UCSD-AML1 (cell line): ENCODE results near the gene ZNF318.
"Not testable (repeated sequence)": the region's sequence is repeated elsewhere in the genome, so short reads cannot be mapped to it uniquely, and the experiment has no call there.

ENCODE experiments used
- DNase-seq: peaks from one replicate; lab custom pipeline; 2025; ENCODE audit not compliant: unreplicated experiment; lab: John Stamatoyannopoulos, UW

The ZNF318 gene, protein sequence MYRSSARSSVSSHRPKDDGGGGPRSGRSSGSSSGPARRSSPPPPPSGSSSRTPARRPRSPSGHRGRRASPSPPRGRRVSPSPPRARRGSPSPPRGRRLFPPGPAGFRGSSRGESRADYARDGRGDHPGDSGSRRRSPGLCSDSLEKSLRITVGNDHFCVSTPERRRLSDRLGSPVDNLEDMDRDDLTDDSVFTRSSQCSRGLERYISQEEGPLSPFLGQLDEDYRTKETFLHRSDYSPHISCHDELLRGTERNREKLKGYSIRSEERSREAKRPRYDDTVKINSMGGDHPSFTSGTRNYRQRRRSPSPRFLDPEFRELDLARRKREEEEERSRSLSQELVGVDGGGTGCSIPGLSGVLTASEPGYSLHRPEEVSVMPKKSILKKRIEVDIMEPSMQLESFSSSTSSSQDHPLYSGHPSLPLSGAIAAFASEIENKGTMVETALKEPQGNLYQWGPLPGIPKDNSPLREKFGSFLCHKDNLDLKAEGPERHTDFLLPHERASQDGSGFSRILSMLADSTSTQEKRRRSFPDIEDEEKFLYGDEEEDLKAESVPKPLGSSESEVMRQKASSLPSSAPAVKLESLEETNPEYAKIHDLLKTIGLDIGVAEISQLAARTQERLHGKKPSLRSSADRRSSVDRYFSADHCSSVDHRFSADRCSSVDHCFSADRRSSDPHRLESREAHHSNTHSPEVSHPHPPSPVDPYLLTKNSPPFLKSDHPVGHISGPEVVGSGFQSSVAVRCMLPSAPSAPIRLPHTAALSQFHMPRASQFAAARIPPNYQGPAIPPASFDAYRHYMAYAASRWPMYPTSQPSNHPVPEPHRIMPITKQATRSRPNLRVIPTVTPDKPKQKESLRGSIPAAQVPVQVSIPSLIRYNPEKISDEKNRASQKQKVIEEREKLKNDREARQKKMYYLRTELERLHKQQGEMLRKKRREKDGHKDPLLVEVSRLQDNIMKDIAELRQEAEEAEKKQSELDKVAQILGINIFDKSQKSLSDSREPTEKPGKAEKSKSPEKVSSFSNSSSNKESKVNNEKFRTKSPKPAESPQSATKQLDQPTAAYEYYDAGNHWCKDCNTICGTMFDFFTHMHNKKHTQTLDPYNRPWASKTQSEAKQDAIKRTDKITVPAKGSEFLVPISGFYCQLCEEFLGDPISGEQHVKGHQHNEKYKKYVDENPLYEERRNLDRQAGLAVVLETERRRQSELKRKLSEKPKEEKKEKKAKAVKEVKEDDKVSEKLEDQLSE (N-terminal part only)

DNA sequence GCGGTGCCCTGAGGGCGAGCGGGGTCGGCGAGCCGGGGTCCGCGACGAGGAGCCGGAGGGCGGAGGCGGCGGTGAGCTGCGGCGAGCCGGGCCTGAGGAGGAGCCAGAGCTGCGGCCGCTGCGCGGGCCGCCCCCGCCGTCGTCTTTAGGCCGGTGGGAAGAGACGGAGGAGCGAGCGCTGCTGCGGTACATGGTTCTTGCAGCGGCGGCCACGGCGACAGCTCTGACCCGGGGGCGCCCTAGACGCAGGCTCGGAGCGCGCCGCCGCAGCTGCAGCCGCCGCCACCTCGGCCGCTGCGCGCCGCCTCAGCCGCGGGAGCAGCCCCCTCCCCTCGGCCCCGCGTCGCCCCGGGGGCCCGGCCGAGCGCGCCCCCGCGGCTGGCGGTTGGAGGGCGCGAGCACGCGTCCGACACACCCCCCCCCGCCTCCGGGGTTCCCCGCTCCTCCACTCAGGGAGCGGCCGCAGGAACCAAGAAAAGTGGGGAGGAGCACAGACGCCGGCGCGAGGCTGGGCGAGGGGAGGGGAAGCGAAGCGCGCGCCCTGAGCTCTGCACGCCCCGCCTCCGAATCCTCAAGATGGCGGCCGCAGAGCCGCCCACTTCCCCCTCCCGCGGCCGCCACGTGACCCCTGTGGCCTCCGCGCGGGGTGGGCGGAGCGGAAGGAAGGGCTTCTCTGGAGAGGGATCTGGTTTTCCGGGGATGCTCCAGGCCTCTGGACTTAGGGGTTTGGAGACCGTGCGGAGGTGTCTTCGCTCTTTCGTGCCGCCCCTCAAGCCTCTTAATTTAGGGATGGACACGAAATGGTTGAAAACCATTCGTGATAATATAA lies at the start of gene ZNF318:
TSS of gene ZNF318 (minus strand) at position 474 of the 829 bp plus-strand sequence. CDS start at position 192, 282 bp downstream.
- DNase-seq = peak; percentile 98

DNA sequence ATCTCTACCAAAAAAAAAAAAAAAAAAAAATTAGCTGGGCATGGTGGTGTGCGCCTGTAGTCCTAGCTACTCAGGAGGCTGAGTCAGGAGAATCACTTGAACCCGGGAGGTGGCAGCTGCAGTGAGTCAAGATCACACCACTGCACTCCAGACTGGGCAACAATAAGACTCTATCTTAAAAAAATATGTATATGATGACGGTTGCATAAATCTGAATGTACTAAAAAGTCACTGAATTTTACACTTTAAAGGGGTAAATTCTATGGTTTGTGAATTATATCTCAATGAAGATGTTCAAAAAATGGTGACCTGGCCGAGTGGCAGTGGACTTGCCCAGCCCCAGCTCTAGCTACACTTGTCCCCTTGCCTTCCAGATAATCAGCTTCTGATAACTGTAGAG lies 47.5 kb upstream of the ZNF318 start:
- no peak for DNase-seq

DNA sequence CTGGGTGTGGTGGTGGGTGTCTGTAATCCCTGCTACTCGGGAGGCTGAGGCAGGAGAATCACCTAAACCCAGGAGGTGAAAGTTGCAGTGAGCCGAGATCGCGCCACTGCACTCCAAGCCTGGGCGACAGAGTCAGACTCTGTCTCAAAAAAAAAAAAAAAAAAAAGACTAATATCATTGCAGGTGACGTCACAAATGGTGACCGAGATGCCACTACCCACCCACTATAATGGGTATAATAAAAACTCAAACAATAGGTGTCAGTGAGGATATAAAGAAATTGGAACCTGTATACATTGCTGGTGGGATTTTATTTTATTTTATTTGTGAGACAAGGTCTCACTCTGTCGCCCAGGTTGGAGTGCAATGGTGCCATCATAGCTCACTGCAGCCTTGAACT lies 45.8 kb upstream of the ZNF318 start:
- DNase-seq = not testable (repeated sequence)

DNA sequence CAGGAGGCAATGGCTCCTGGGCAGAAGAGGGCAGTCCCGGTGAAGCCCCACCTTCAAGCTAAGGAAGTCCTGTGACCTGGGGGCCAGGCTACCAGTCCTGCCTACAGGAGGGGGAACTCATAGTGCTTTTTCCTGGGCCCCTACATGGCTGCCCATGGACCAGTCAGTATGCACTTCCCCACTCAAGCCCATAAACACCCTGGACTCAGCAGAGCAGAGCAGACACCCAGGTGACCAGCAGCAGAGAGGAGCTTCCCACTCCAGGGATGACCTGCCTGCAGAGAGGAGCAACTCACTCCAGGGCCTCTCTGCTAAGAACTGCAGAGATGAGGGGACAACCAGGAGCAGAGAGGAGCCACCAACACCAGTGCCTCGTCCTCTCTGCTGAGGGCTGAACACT lies 43.6 kb upstream of the ZNF318 start:
- no peak for DNase-seq

DNA sequence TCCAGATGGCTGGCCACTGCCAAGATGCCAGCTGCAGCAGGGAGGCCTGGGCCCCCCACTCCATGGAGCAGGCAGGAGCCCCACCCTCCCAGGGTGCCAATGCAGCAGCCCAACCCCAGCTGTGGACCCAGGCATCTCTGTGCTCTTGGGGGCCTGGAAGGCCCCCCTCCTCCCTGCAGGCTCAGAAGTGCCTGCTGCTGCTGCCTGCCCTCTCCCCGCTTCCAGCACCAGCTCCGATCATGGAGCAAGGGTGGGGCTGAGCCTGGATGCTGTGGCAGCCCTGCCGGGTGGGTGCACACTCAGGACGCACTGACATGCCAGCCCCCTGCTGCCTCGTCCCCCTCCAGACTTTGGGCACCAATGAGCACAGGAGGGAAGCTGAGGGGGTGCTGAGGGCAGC lies 43.1 kb upstream of the ZNF318 start:
- no peak for DNase-seq

DNA sequence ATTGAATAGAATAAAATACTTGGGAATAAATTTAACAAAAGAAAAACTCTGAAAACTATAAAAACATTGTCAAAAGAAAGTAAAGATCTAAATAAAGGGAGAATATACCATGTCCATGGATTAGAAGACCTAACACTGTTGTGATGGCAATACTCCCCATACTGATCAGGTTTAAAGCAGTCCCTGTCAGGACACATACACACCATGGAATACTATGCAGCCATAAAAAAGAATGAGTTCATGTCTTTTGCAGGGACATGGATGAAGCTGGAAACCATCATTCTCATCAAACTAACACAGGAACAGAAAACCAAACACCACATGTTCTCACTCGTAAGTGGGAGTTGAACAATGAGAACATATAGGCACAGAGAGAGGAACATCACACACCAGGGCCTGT lies 41.3 kb upstream of the ZNF318 start:
- DNase-seq = not testable (repeated sequence)

DNA sequence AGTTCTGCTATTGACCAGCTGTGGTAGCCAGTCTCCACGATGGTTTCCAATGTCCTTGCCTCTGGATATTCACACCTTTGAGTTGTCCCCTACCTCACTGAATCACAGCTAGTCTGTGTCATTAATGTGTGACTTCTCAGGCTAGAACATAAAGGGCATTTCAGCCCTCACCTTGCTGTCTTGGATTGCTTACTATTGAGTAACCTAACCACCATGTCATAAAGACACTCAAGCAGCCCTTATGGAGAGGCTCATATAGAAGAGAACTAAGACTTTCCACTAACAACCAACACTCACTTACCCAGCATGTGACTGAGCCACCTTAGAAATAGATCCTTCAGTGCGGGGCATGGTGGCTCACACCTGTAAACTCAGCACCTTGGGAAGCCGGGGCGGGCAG lies 38.8 kb upstream of the ZNF318 start:
- no peak for DNase-seq

DNA sequence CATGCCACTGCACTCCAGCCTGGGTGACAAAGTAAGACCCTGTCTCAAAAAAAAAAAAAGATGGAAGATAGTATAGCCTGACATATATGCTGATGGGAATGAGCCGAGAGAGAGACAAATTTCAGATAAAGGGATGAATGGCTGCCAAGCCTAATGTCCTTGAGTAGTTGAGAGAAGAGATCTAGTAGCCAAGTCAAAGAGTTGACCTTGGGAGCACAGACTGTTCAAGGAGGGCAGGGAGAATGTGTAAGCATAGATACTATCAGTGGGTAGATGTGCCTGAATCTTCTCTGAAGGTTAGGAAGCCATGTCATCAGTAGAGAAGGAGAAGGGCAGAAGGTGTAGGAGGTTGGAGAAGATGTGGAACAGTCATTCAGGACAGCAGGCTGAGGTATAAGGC lies 37.8 kb upstream of the ZNF318 start:
- no peak for DNase-seq

DNA sequence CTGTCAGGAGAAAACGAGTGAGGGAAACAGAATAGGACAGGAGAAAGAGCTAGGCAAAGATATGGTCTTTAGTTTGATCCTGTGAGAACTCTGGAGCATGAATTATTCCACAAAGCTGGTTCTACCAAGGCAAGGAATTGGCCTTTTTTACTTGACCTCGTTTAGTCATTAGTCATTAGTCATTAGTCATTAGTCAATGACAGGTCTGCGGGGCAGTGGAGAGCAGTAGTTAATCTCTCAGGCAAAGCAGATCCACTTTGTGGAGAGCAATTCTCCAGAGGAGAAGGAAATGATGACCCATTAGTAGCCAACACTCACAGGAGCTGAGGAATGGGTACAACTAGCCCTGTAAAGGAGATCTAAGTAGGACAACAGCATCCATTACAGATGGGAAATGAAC lies 35.9 kb upstream of the ZNF318 start:
- no peak for DNase-seq

DNA sequence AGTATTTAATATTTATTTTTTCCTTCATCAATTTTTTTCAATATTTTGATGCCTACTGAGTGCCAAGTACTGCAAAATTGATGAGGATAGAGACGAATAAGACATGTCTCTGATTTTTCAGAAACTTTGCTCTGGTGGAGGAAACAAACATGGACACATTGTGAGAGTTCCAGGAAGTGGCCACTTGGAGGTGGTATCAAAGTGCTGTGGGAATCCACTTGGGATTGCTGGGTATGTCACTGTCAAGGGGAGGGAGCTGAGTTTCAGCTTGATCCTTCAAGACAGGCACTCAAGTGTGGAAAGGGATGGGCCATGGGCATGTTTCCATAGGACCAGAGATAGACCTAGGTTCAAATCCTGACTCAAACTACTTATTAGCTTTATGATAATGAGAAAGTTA lies 33.4 kb upstream of the ZNF318 start:
- no peak for DNase-seq

DNA sequence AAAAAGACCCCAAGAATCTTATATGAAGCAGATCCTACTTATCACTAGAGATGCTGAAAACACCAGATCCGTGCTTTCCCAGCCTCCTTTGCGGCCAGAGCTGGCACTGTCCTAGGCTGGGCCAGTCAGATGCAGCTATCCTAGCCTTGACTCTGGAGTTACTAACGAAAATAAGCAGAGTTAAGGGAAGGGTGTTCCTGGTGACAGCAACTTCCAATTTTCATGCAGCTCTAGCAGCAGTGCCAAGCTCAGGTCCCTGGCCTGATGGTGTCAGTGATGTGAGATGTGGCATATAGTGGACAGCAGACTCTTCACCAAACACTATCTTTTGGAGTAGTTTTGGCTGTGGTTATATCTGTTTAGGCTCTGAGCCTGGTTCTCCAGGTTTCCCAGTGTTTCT lies 32.3 kb upstream of the ZNF318 start:
- no peak for DNase-seq

DNA sequence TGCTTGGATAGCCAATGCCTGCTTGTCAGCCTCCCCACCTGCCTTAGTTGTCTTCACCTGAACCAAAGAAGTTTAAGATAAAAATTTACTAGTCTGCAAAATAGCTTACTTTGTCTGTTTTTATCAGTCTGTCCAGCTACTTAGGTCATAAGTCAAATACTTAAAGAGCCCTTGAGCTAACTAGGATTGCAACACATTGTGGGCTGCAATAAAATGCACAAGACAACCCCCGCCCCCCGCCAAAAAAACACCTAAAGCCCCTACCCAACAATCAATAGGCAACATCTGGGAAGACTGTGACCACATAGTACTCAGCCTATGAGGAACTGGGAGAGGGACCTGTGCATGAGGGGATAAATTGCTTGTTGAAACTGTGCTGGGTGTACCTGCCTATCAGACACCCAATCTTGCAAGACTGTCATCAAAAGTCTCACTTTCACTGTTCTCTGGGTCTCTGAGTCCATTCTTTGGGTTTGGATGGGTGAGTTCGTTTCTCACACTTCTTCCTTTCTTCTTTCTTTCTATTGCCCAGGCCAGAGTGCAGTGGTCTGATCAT lies 30.6 kb upstream of the ZNF318 start:
- DNase-seq = no peak

DNA sequence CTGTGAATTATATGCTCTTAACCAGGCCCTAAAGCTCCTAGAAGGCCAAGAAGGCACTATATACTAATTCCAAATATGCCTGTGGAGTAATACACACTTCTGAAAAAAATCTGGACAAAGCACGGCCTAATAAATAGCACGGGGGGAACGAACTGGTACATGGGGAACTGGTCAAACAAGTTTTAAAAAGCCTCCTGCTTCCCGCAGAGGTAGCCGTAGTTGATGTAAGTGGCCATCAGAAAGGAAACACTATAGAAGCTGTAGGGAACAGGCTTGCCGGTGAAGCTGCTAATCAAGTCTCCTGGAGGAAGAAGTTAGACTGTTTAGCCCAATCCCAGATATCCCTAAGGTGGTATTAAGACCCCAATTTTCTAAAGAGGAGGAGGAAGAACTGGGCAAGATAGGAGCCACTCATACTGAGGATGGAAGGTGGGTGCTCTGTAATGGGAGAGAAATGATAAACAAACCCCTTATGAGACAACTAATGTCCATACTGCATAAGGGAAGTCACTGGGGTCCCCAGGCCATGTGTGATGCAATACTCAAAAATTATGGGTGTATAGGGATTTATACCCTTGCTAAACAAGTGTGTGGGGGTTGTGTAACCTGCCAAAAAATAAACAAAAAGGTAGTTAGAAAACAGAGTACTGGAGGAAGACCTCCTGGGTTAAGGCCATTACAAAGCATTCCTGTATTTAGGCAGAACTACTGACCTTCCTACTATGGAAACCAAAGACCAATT lies 27.1 kb upstream of the ZNF318 start:
- DNase-seq = no peak

DNA sequence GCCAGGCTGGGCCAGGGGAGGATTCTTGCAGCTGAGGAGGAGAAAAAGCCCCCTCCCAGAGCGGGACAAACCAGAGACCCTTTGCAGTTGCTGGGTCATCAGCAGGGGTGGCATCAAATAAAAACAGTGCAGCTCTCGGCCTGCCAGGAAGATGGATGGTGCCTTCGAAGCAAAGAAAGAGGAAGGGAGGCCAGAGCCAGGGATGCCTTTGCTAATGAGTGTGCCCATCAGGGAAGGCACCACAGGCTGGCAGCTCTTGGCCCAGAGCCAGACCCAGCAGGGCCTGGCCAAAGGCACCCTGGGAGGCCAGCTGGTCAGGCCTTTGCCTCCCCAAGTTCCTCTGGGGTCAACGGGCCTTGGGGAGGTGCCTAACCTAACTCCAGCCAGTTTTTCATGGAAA lies 26.3 kb upstream of the ZNF318 start:
- no peak for DNase-seq

DNA sequence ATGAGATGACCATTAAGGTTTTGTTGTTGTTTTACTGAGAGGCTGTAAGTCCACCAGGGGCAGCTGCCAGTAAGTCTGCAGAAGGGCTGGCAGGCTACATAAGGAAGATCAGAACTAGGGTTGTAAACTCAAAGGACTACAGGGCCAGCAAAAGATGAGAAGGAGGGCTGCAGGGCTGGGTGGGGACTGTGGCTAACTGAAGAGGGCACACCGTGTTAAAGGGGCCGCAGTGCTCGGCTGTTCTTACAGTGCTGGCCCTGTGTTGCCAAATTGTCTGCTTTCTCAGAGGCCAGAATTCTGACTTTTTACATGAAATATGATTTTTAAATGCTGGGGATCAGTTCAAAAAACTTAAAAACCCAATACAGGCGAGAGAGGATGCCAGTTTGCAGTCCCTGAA lies 25.5 kb upstream of the ZNF318 start:
- no peak for DNase-seq

DNA sequence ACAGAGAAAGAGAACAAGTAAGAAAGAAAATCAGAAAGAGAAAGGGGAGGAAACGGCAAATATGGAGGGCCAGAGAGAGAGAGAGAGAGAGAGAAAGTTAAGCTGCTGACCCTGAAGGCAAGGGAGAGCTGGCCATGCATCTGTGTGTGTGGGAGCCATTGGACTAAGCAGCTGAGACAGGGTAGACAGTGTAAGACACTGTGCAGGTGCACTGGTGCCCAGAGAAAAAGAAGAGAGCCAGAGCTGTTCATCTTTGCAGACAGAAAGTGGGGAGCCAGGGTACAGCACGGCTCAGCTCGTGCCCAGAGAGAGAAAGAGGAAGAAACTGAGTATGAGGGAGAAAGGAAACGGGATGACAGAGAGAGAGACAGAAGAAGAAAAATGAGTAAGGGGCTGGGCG lies 24.2 kb upstream of the ZNF318 start:
- DNase-seq = no peak

DNA sequence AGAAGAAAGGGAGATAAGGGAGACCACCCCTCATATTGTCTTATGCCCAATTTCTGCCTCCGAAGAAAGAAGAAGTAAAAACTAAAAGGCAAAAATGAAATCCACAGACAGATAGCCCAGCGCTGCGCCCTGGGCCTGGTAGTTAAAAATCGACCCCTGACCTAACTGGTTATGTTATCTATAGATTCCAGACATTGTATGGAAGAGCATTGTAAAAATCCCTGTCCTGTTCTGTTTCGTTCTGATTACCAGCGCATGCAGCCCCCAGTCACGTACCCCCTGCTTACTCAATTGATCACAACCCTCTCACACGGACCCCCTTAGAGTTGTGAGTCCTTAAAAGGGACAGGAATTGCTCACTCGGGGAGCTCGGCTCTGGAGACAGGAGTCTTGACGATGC lies 23.7 kb upstream of the ZNF318 start:
- not testable (repeated sequence) for DNase-seq

DNA sequence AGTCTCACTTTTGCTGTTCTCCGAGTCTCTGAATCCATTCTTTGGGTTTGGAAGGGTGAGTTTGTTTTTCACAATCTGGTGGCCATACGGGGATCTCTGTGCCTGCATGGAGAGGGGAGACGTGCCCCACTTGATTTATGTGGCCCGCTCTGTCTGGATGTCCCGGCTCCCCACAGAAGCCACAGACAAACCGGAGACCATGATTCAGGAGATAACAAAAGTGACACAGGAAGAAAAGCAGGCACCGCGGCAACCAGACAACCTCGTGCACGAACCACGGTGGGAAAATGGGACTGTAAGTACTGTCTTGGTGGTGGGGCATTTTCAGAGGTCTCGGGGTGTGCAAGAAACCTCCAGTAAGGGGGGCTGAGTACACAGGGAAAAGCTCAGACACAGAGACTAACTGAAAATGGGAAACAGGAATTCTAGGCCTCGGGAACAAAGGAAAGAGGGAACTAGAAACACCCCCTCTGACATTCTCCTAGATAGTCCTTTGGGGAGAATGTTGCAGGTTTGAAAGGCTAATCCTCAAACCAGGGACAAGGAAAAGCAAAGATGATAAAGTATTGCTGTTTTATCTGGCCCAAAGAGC lies 22.1 kb upstream of the ZNF318 start:
- no peak for DNase-seq

DNA sequence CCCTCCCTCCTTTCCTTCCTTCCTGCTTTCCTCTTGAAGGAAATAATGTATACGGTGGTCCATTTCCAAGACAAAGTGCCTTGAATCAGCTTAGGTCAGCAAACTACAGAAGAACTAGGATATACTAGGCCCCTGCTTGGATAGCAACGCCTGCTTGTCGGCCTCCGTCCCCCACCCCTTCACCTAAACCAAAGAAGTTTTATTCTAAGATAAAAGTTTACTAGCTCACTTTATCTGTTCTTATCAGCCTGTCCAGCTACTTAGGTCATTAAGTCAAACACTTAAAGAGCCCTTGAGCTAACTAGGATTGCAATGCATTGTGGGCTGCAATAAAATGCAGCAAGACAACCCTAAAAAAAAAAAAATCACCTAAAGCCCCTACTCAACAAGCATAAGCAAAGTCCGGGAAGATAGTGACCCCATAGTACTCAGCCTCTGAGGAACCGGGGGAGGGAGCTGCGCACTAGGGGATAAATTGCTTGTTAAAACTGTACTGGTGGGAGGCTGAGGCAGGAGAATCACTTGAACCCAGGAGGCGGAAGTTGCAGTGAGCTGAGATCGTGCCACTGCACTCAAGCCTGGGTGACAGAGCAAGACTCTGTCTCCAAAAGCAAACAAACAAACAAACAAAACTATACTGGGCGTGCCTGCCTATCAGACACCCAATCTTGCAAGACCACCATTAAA lies 21.4 kb upstream of the ZNF318 start:
- DNase-seq = not testable (repeated sequence)
